Measurements from ENCODE around the gene SMARCA4.

Gene SMARCA4

DNA sequence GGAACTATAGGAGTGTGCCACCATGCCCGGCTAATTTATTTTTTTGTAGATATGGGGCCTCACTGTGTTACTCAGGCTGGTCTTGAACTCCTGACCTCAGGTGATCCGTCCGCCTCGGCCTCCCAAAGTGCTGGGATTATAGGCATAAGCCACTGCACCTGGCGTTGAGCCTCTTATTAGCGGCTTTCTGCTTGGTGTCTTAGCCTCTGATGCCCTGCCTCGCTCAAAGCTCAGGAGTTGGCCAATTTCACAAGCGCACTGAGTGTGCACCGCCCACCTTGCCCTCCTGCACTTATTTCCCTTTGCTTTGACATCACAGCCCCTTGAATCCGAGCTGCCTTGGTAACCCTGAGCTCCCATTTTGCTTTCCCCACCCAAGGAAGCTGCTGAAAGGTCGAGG is 42.5 kb upstream of the SMARCA4 start:
- DNase-seq (ENCODE audit: insufficient read length, low spot score) = no peak
- TF ChIP-seq, protein P1, sequence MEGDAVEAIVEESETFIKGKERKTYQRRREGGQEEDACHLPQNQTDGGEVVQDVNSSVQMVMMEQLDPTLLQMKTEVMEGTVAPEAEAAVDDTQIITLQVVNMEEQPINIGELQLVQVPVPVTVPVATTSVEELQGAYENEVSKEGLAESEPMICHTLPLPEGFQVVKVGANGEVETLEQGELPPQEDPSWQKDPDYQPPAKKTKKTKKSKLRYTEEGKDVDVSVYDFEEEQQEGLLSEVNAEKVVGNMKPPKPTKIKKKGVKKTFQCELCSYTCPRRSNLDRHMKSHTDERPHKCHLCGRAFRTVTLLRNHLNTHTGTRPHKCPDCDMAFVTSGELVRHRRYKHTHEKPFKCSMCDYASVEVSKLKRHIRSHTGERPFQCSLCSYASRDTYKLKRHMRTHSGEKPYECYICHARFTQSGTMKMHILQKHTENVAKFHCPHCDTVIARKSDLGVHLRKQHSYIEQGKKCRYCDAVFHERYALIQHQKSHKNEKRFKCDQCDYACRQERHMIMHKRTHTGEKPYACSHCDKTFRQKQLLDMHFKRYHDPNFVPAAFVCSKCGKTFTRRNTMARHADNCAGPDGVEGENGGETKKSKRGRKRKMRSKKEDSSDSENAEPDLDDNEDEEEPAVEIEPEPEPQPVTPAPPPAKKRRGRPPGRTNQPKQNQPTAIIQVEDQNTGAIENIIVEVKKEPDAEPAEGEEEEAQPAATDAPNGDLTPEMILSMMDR (IDR thresholded peaks at IDR 0.05; ENCODE audit: insufficient read depth, missing control alignments) = no peak
- FAIRE-seq = no peak

DNA sequence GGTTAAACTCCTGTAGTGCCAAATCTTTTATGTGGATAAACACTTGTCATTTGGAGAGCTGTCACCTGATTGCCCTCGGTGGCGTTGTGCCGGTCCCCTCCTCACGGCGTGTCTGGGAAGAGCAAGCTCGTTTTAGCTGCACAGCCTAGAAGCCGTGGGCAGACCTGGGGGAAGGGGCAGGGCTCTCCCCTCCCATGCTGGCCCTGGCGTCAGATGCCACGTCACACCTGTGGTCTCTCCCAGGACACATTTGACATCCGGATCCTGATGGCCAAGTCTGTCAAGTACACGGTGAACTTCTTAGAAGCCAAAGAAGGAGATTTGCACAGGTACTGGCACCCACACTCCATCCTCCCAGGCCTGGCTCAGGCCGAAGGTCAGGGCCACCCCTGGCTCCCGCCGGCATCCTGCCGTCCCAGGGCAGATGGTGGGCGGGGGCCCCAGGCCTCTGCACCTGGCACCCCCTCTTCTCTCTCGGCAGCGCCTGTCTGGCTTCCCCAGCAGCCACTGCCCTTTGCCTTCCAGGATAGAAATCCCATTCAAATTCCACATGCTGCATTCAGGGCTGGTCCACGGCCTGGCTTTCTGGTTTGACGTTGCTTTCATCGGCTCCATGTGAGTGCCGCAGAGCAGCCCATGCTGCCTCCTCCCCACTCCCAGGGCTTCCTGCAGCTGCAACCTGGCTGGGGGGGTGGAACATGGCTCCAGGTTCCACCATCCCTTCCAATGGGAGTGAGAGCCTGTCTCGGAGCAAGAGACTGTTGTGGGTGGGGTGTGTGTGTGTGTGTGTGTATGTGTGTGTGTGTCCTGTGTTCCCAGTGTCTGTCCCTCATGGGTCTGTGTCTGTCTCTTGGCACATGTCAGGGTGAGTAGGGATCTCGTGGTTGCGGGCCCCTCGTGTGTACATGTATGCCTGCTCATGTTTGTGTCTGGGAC is 41.2 kb upstream of the SMARCA4 start:
- DNase-seq (ENCODE audit: insufficient read length, low spot score) (no peak), FAIRE-seq (no peak)
- TF ChIP-seq, protein P1 (IDR thresholded peaks at IDR 0.05; ENCODE audit: insufficient read depth, missing control alignments) = no peak

DNA sequence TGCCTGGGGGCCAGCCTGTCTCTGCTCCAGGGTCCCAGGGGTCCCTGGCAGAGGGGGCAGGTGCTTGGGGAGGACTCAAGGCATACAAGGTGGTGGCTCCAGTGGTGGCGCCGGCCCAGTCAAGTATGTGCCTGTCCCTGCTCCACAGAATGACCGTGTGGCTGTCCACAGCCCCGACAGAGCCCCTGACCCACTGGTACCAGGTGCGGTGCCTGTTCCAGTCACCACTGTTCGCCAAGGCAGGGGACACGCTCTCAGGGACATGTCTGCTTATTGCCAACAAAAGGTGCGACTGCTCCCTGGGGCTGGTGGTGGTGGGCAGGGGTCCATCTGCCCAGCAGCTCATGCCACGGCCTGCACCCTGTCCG is 40.6 kb upstream of the SMARCA4 start:
- FAIRE-seq (no peak), DNase-seq (ENCODE audit: insufficient read length, low spot score) (no peak)
- TF ChIP-seq, protein P1 (IDR thresholded peaks at IDR 0.05; ENCODE audit: insufficient read depth, missing control alignments) = no peak

DNA sequence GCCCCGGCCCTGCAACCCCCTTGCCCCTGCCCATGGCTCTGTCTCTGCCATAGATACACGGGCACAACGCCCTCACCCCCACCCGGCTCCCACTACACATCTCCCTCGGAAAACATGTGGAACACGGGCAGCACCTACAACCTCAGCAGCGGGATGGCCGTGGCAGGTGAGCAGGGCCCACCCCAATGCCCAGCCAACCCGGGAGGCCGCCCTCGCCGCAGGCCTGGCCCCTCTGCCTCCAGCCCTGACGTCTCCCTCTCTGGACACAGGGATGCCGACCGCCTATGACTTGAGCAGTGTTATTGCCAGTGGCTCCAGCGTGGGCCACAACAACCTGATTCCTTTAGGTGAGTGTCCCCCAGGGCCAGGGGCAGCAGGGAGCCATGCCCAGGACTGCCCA is 40.0 kb upstream of the SMARCA4 start:
- no peak for DNase-seq (ENCODE audit: insufficient read length, low spot score)
- TF ChIP-seq, protein P1 (IDR thresholded peaks at IDR 0.05; ENCODE audit: insufficient read depth, missing control alignments) = no peak
- no peak for FAIRE-seq

DNA sequence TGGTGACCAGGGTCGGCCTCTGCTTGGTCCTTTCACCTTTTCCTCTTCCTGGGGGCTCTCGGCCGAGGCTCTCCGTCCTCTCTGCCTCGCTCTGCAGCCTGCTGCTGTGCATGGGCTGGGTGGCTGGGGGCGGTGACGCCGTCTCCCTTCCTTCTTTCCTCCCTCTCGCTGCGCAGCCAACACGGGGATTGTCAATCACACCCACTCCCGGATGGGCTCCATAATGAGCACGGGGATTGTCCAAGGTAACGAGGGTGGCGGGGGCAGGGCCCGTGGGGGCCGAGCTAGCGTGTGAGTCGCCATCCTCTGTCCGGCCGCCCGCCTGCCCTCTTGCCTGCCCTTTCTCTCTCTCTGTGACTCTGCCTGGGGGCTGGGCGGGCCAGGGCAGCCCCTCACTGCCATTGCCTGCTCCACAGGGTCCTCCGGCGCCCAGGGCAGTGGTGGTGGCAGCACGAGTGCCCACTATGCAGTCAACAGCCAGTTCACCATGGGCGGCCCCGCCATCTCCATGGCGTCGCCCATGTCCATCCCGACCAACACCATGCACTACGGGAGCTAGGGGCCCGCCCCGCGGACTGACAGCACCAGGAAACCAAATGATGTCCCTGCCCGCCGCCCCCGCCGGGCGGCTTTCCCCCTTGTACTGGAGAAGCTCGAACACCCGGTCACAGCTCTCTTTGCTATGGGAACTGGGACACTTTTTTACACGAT is 39.5 kb upstream of the SMARCA4 start:
- no peak for DNase-seq (ENCODE audit: insufficient read length, low spot score)
- FAIRE-seq = no peak
- TF ChIP-seq, protein P1 (IDR thresholded peaks at IDR 0.05; ENCODE audit: insufficient read depth, missing control alignments) = no peak

DNA sequence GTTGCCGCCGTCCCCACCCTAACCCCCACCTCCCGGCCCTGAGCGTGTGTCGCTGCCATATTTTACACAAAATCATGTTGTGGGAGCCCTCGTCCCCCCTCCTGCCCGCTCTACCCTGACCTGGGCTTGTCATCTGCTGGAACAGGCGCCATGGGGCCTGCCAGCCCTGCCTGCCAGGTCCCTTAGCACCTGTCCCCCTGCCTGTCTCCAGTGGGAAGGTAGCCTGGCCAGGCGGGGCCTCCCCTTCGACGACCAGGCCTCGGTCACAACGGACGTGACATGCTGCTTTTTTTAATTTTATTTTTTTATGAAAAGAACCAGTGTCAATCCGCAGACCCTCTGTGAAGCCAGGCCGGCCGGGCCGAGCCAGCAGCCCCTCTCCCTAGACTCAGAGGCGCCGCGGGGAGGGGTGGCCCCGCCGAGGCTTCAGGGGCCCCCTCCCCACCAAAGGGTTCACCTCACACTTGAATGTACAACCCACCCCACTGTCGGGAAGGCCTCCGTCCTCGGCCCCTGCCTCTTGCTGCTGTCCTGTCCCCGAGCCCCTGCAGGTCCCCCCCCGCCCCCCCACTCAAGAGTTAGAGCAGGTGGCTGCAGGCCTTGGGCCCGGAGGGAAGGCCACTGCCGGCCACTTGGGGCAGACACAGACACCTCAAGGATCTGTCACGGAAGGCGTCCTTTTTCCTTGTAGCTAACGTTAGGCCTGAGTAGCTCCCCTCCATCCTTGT is 38.8 kb upstream of the SMARCA4 start:
- DNase-seq (ENCODE audit: insufficient read length, low spot score) = no peak
- TF ChIP-seq, protein P1 (IDR thresholded peaks at IDR 0.05; ENCODE audit: insufficient read depth, missing control alignments) = no peak
- no peak for FAIRE-seq

Data from D721Med (cell line).